H4 (cell line): Measurements from ENCODE around the gene CYP1A1. TPM values are rescaled to one million over a fixed set of nuclear protein-coding genes. Genes with fewer than 3 reads are reported as not detected.
"Not testable (repeated sequence)": the region's sequence is repeated elsewhere in the genome, so short reads cannot be mapped to it uniquely, and the experiment has no call there.

ENCODE experiments used
- DNase-seq: peaks from one replicate; pipeline ENCODE4 v3.0.0-alpha.2; 2015; ENCODE audit warnings: low spot score
- total RNA-seq: library from RNA; depleted of rRNA; stranded (reverse); fragments of >200 nt; shearing (Covaris generic); gene quantifications from 2 replicates; pipeline ENCODE4 v1.2.3, GENCODE V29; 2014; rRNA removed

CYP1A1 gene
- total RNA-seq: 0.33 and 2.3 TPM in 2 replicates

- DNase-seq: peak; percentile 33
Measured at GRCh38 chr15:74725225-74725774, at the start of gene CYP1A1. TSS of gene CYP1A1 (minus strand) at chr15:74725528. CDS start at chr15:74723097, 2,431 bp downstream.

GRCh38 chr15:74773731-74774252 is 48.5 kb upstream of the CYP1A1 start:
- DNase-seq: no peak

GRCh38 chr15:74773329-74773728 is 48.0 kb upstream of the CYP1A1 start:
- DNase-seq: no peak

GRCh38 chr15:74770211-74770903 is 45.0 kb upstream of the CYP1A1 start:
- DNase-seq: no peak

GRCh38 chr15:74769463-74770025 is 44.2 kb upstream of the CYP1A1 start:
- DNase-seq: no peak

- peak; percentile 36 for DNase-seq
Measured at GRCh38 chr15:74768771-74769342, 43.5 kb upstream of the CYP1A1 start.

- no peak for DNase-seq
Measured at GRCh38 chr15:74768099-74768770, 42.9 kb upstream of the CYP1A1 start.

- no peak for DNase-seq
Measured at GRCh38 chr15:74767167-74768098, 42.1 kb upstream of the CYP1A1 start.

- DNase-seq: no peak
Measured at GRCh38 chr15:74763416-74763815, 38.1 kb upstream of the CYP1A1 start.

GRCh38 chr15:74762791-74763150 is 37.4 kb upstream of the CYP1A1 start:
- DNase-seq: no peak

GRCh38 chr15:74758736-74759135 is 33.4 kb upstream of the CYP1A1 start:
- no peak for DNase-seq

GRCh38 chr15:74754593-74755215 is 29.4 kb upstream of the CYP1A1 start:
- no peak for DNase-seq

- no peak for DNase-seq
Measured at GRCh38 chr15:74752531-74752930, 27.2 kb upstream of the CYP1A1 start.

- DNase-seq: no peak
Measured at GRCh38 chr15:74752011-74752410, 26.7 kb upstream of the CYP1A1 start.

- DNase-seq: no peak
Measured at GRCh38 chr15:74750751-74751150, 25.4 kb upstream of the CYP1A1 start.

- no peak for DNase-seq
Measured at GRCh38 chr15:74749832-74750231, 24.5 kb upstream of the CYP1A1 start.

GRCh38 chr15:74748322-74748946 is 23.1 kb upstream of the CYP1A1 start, which contains the start of gene CYP1A2:
TSS of gene CYP1A2 (plus strand) at chr15:74748845. CDS start at chr15:74749739, 894 bp downstream.
- no peak for DNase-seq

- DNase-seq: no peak
Measured at GRCh38 chr15:74746389-74746788, 21.1 kb upstream of the CYP1A1 start.

GRCh38 chr15:74742422-74742821 is 17.1 kb upstream of the CYP1A1 start:
- DNase-seq: no peak

GRCh38 chr15:74738239-74738638 is 12.9 kb upstream of the CYP1A1 start:
- not testable (repeated sequence) for DNase-seq
